DOHH2 (cell line): Measurements from ENCODE around the gene FSD1L.

Source experiments
- H3F3A ChIP-seq: fragments of 200-600 bp; sonication (generic), shearing (Covaris generic); 2 replicates; pipeline ENCODE4 v1.6.0; 2016; ENCODE audit warnings: antibody characterized with exemption, mild to moderate bottlenecking; ENCODE audit not compliant: control insufficient read depth, insufficient read depth
- H3K27ac ChIP-seq: fragments of 200-600 bp; sonication (generic); 2 replicates; pipeline ENCODE4 v1.5.1; 2014; ENCODE audit warnings: low read depth, mild to moderate bottlenecking, low read length, moderate library complexity
- H3K27me3 ChIP-seq: fragments of 200-600 bp; sonication (generic); 2 replicates; pipeline ENCODE4 v1.6.1; 2014; ENCODE audit warnings: mild to moderate bottlenecking, low read length, mixed read lengths; ENCODE audit not compliant: control insufficient read depth
- H3K36me3 ChIP-seq: fragments of 200-600 bp; sonication (generic); 2 replicates; pipeline ENCODE4 v1.6.1; 2014; ENCODE audit warnings: mild to moderate bottlenecking, low read length, moderate library complexity, mixed read lengths; ENCODE audit not compliant: control insufficient read depth
- H3K4me1 ChIP-seq: fragments of 200-600 bp; sonication (generic); 2 replicates; pipeline ENCODE4 v1.6.1; 2014; ENCODE audit warnings: mild to moderate bottlenecking, low read length, mixed read lengths; ENCODE audit not compliant: control insufficient read depth
- H3K4me2 ChIP-seq: fragments of 200-600 bp; sonication (generic); 2 replicates; pipeline ENCODE4 v1.6.0; 2014; ENCODE audit warnings: mild to moderate bottlenecking, low read length, moderate library complexity
- H3K4me3 ChIP-seq: fragments of 200-600 bp; sonication (generic); 2 replicates; pipeline ENCODE4 v1.5.1; 2014; ENCODE audit warnings: mild to moderate bottlenecking, low read length, mixed read lengths
- H3K79me2 ChIP-seq: fragments of 200-600 bp; sonication (generic); 2 replicates; pipeline ENCODE4 v1.6.1; 2014; ENCODE audit warnings: mild to moderate bottlenecking, low read length, mixed read lengths; ENCODE audit not compliant: control insufficient read depth
- H3K9me2 ChIP-seq: fragments of 200-600 bp; sonication (generic); replicated peaks from 2 replicates; pipeline ENCODE4 v1.6.1; 2014; ENCODE audit warnings: mild to moderate bottlenecking, low read length, mixed read lengths; ENCODE audit not compliant: control insufficient read depth
- H3K9me3 ChIP-seq: fragments of 200-600 bp; sonication (generic); 2 replicates; pipeline ENCODE4 v1.6.1; 2014; ENCODE audit warnings: antibody characterized with exemption, low read length, mixed read lengths; ENCODE audit not compliant: control insufficient read depth, insufficient read depth
- H4K20me1 ChIP-seq: fragments of 200-600 bp; sonication (generic); 2 replicates; pipeline ENCODE4 v1.6.0; 2014; ENCODE audit warnings: low read depth, mild to moderate bottlenecking, antibody characterized with exemption, low read length, moderate library complexity; ENCODE audit not compliant: control insufficient read depth, insufficient read depth
- CTCF ChIP-seq: fragments of 200-600 bp; sonication (generic); IDR thresholded peaks from one replicate; pipeline ENCODE4 v1.5.1; 2014; ENCODE audit warnings: antibody characterized with exemption, mild to moderate bottlenecking, low read depth, low read length; ENCODE audit not compliant: poor library complexity, severe bottlenecking
- EZH2phosphoT487 ChIP-seq: fragments of 200-600 bp; sonication (generic); IDR thresholded peaks from 2 replicates; pipeline ENCODE4 v1.6.1; 2017; ENCODE audit warnings: borderline replicate concordance, mild to moderate bottlenecking, antibody characterized with exemption, low read length, moderate library complexity, mixed read lengths

The FSD1L gene

DNA sequence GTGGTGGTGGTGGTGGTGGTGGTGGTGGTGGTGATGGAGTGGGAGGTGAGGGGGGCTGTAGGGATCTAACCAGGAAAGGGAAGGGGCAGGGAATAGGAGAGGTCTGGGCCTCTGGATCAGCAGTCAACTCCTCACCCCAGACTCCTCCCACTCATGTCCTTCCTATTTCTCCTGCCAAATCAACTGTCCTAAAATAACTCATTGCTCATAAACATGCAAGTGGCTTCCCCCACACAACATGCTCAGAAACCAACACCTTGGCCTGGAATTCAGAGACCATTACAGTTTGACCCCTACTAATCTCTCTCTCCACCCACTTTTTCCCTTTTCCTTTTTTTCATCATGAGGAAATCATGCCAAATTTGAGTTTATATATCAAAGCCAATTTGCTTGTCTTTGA is 8.4 kb upstream of the FSD1L start:
- H3K9me3 ChIP-seq: no peaks in the 10 kb centered on the region
- H3K36me3 ChIP-seq: no peaks in the 10 kb centered on the region
- no peaks in the 10 kb centered on the region for H3F3A ChIP-seq
- H3K4me2 ChIP-seq: no peak overlapping the region
- H4K20me1 ChIP-seq: no peaks in the 10 kb centered on the region
- no peak for TF ChIP-seq EZH2phosphoT487
- TF ChIP-seq CTCF: no peak
- no peak overlapping the region for H3K27ac ChIP-seq
- no peaks in the 10 kb centered on the region for H3K9me2 ChIP-seq
- H3K4me3 ChIP-seq: no peak overlapping the region
- H3K27me3 ChIP-seq: no peaks in the 10 kb centered on the region
- no peaks in the 10 kb centered on the region for H3K4me1 ChIP-seq
- no peaks in the 10 kb centered on the region for H3K79me2 ChIP-seq

GRCh38 chr9:105441616-105442160 is 6.1 kb upstream of the FSD1L start:
- no peaks in the 10 kb centered on the region for H3F3A ChIP-seq
- no peaks in the 10 kb centered on the region for H3K27me3 ChIP-seq
- no peaks in the 10 kb centered on the region for H3K36me3 ChIP-seq
- TF ChIP-seq CTCF (no peak), EZH2phosphoT487 (no peak)
- H3K9me3 ChIP-seq: no peaks in the 10 kb centered on the region
- no peaks in the 10 kb centered on the region for H3K9me2 ChIP-seq
- H3K27ac ChIP-seq: no peak overlapping the region
- no peak overlapping the region for H3K4me2 ChIP-seq
- no peaks in the 10 kb centered on the region; the same call in 1 of the 2 replicates for H3K4me1 ChIP-seq
- no peak overlapping the region for H3K4me3 ChIP-seq
- H4K20me1 ChIP-seq: no peaks in the 10 kb centered on the region
- H3K79me2 ChIP-seq: no peaks in the 10 kb centered on the region

- H3K9me3 ChIP-seq: no peaks in the 10 kb centered on the region
- no peaks in the 10 kb centered on the region for H3K9me2 ChIP-seq
Observed at GRCh38 chr9:105443121-105443520, 4.7 kb upstream of the FSD1L start.

More at GRCh38 chr9:105443121-105443520, 4.7 kb upstream of the FSD1L start:
- Histone ChIP-seq H3K36me3 (no peaks in the 10 kb centered on the region), H3K4me2 (no peak overlapping the region), H3K79me2 (no peaks in the 10 kb centered on the region), H3K4me1 (peaks cover 8% of the 10 kb centered on the region), H3K27me3 (no peaks in the 10 kb centered on the region), H3F3A (no peaks in the 10 kb centered on the region), H3K4me3 (no peak overlapping the region), H4K20me1 (no peaks in the 10 kb centered on the region), H3K27ac (no peak overlapping the region)
- TF ChIP-seq EZH2phosphoT487 (no peak), CTCF (no peak)
